Posterior vena cava (tissue), 2 donors: ENCODE results near the gene CNIH2. TPM values are rescaled to one million over a fixed set of nuclear protein-coding genes. Genes with fewer than 3 reads are reported as not detected.
A peak's percentile ranks its signal among the peaks of the same experiment; 100 is the strongest.
"Not testable (repeated sequence)": the region's sequence is repeated elsewhere in the genome, so short reads cannot be mapped to it uniquely, and the experiment has no call there.

Experiments used
- DNase-seq: peaks from one replicate; pipeline ENCODE4 v3.0.0-alpha.2; 2020; ENCODE audit warnings: low spot score
- intact Hi-C, 2 donors: fragments of 100-400 bp; cut with DNase I; formaldehyde crosslinking; loops; one replicate each; pipeline versions ENCODE4 v1.14.1 to v1.14.2; 2022 to 2023
- total RNA-seq, 2 donors: library from RNA; stranded (reverse); fragmentation: NEBNext Ultra II Directional; extraction: Animal tissue kit (Norgen Biotek cat#: 25700); gene quantifications; one replicate each; pipeline ENCODE4 v1.2.1, GENCODE V29; 2021
- donor health status: DM: yes; HTN: yes; CAD: no.
- donor health status: DM: yes; HTN: yes; CAD: no.

Gene CNIH2
- total RNA-seq, 2 donors from 2014 or later: not detected

DNA sequence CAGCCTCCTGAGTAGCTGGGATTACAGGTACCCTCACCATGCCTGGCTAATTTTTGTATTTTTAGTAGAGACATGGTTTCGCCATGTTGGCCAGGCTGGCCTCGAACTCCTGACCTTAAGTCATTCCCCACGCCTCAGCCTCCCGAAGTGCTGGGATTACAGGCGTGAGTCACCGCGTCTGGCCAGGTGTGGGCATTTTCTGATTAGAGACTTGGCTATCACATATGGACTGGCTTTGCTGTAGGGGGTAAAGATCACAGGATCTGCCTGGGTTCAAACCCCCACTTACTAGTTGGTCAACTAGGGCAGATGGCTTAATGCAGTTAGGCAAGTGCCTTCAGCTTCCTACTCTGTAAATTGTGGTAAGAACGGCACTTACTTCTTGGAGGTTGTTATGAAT is 32.3 kb downstream of the CNIH2 start:
- intact Hi-C loops: no loop called here
- no peak for DNase-seq

DNA sequence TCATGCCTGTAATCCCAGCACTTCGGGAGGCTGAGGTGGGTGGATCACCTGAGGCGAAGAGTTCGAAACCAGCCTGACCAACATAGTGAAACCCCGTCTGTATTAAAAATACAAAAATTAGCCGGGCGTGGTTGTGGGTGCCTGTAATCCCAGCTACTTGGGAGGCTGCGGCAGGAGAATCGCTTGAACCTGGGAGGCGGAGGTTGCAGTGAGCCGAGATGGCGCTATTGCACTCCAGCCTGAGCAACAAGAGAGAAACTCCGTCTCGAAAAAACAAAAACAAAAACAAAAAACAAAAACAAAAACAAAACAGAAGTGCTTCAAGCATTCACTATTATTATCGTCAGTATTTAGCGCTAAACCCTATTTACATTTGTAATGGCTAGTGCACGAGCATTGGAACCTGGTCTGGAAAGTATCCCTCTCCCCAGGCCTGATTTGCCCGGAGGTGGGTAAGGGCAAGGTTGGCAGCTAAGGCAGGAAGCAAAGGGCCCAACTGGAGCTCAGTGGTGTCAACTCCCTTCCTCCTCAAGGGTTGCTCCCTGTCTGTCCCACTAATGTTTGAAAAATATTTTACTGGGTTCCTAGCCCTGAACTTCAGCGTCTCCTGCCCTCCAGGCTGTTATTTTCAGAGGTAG is 32.9 kb downstream of the CNIH2 start:
- DNase-seq, intact Hi-C loops: not testable (repeated sequence)

- no peak for DNase-seq
- intact Hi-C loops: no loop called here
These were observed 33.5 kb downstream of the CNIH2 start for GRCh38 chr11:66311470-66311964.

GRCh38 chr11:66311965-66312548 is 34.1 kb downstream of the CNIH2 start:
- intact Hi-C loops: no loop called here
- peak; percentile 97 for DNase-seq

GRCh38 chr11:66312549-66313320 is 34.8 kb downstream of the CNIH2 start:
- intact Hi-C loops: no loop called here
- peak; percentile 100 for DNase-seq

DNA sequence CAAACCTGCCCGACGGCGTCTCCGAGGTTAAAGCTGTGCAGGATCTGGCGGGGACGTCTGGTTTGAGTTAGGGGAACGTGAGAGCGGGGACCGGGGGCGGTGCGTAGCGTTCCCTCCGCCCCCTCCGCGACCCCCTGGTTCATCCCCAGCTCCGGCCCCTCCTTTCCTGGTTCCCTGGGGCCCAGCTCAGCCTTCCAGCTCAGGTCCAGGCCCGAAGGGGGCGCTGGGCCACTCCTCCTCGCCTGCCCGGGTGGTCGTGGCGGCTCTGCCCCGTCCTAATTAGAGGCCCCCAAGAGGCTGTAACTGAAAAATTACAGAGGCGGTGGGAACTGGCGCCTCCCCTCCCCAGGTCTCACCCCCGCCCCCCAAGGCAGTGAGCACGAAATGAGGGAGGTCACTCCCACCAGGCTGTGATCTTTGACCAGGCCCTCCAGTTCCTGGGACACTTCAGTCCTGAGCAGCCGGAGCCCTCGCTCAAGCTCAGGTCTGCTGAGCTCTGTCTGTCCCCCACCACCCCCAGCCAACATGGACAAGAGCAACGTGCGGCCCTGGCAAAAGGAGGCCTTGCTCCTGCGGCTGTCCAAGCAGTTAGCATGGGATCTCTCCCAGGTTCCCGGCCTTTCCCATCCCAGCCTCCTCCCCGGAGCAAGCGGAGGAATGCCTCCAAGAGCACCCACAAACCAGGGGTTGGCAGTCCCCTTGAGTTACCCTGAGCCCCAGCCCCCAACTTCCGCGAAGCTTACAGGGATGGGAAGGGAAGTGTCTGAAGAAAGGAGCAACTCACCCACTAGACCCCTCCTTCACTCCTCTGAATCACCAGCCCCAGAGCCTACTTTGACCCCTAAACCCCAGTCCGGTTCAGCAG is 35.6 kb downstream of the CNIH2 start:
- intact Hi-C loops: no loop called here
- DNase-seq: peak; percentile 81

GRCh38 chr11:66314186-66314501 is 36.2 kb downstream of the CNIH2 start:
- intact Hi-C loops: no loop called here
- DNase-seq: no peak

DNA sequence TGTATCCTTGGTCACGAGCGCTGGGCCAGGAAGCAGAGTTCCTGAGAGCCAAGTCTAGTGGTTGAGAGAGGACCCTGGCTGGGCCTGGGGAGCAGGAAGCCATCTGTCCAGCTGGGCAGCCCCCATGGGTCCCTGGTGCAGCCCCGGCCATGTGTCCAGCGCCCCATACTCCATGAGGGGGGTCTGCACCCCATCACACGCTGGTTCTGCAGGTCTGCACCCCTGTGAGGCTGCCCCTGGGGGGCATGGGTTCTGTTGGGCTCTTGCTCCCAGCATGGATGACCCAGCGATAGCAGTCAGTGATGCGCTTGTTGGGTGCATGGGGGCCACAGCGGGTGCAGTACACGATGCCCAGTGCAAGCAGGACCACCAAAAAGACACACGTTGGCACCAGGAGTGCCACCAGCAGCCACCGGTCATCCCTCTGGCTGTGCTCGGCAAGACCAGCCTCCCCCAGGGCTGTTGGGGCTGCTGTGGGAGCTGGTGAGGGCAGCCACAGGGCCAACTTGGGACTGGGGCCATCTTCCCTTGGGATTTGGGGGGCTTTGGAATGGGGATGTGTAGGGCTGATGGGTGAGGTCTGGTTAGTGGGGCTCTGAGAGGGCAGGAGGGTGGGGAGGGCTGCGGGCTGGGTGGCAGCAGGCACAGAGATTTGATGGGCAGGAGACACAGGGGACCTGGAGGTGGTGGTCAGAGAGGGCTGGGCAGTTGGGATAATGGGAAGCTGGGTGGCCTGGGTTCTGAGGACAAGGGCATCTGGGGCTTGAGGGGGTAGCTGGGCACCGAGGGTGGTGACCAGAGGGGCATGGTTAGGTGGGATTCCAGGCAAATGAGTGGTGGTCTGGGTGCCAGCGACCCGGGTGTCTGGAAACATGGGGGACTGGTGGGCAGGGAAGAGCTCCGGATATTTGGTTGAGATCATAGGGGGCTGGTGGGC is 36.9 kb downstream of the CNIH2 start:
- DNase-seq: peak; percentile 76
- intact Hi-C loops: no loop called here

DNA sequence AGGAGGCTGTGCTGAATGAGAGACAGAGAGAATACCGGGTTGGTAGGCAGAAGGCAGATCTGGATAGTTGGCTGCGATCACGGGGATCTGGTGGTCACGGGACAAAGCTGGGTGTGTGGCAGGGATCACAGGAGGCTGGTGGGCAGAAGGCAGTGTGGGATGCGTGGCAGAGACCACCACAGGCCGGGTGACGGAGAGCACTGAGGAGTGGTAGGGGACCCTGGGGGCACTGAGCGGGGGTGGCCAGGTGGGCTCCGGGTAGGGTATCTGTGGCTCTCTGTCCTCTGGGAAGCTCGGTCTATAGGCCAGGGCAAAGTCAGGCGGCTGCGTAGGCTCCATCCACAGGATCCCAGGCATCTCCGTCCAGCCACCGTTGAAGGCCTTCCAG is 37.5 kb downstream of the CNIH2 start:
- intact Hi-C loops: no loop called here
- DNase-seq: peak; percentile 76

GRCh38 chr11:66315921-66316811 is 38.2 kb downstream of the CNIH2 start:
- DNase-seq: peak; percentile 81
- intact Hi-C loops: no loop called here

DNA sequence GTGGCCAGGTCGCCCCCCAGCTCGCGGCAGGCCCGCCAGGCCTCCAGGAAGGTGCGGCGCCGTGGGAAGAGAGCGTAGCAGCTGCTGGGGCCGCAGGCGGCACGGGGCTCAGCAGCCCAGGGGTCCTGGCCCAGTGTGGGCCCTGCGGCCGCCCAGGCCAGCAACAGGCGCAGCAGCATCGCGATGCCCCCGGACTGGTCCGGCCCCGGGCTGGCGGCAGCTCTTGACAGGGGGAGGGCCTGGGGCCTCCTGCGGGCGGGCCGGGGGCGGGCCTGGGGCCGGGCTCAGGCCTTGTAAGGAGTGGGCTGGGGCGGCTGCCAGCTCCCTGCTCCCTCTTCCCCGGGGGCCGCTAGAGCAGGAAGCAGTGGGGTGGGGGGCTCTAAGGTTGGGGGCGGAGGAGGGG is 38.9 kb downstream of the CNIH2 start, which contains the start of gene CD248:
TSS of gene CD248 (minus strand) at position 196 of the 403 bp plus-strand sequence. CDS start at position 179, 17 bp downstream.
- DNase-seq: peak; percentile 92
- intact Hi-C loops: no loop called here

DNA sequence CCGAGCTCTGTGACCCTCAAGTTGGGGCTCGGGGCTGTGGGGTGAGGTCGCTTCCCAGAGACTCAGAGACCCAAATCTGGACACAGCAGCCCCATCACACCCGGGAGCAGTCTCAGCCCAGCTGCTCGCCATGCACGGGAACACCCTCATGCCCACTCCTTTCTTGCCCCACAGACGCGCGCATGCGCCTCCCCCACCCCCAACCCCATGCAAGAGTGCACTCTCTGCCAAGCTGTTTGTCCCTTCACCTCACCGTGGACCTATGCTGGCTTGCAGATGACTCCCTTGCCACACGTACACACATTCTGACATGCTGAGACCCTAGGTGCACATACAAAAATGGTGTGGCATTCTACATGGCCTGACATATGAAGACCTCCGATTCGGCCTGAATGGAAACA is 39.3 kb downstream of the CNIH2 start:
- intact Hi-C loops: no loop called here
- no peak for DNase-seq

GRCh38 chr11:66317723-66318599 is 40.0 kb downstream of the CNIH2 start:
- intact Hi-C loops: no loop called here
- no peak for DNase-seq

GRCh38 chr11:66318600-66318970 is 40.6 kb downstream of the CNIH2 start:
- intact Hi-C loops: no loop called here
- no peak for DNase-seq

DNA sequence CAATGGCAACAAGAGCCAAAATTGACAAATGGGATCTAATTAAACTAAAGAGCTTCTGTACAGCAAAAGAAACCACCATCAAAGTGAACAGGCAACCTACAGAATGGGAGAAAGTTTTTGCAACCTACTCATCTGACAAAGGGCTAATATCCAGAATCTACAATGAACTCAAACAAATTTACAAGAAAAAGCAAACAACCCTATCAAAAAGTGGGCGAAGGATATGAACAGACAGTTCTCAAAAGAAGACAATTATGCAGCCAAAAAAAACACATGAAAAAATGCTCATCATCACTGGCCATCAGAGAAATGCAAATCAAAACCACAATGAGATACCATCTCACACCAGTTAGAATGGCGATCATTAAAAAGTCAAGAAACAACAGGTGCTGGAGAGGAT is 42.3 kb downstream of the CNIH2 start:
- intact Hi-C loops, DNase-seq: not testable (repeated sequence)

- DNase-seq, intact Hi-C loops: not testable (repeated sequence)
These were observed 42.8 kb downstream of the CNIH2 start for GRCh38 chr11:66320748-66321147.

DNA sequence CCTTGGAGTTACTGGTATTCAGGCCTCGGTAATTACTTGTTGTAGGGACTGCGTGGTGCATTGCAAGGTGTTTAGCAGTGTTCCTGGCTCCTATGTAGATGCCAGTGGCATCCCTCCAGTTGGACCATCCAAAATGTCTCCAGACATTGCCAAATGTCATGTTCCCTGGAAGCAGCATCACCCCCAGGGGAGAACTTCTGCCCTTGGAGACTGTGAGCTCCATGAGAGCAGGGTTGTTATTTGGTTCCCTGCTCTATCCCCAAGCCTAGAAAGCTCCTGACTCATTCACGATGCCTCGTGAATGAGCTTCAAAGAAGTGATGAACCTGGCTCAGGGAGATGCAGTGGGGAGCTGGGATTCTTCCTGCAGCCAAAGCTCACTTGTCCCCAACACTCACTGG is 43.6 kb downstream of the CNIH2 start:
- intact Hi-C loops: no loop called here
- no peak for DNase-seq
